Measurements from ENCODE around the gene XIRP1.

XIRP1 gene

GRCh38 chr3:39220407-39221140 is 28.2 kb upstream of the XIRP1 start:
- TF ChIP-seq CTCF (IDR thresholded peaks at IDR 0.05; ENCODE audit: control insufficient read depth, extremely low read depth, insufficient read depth): no peak
- no peak for DNase-seq (ENCODE audit: low read depth)

GRCh38 chr3:39219702-39220101 is 27.3 kb upstream of the XIRP1 start:
- no peak for DNase-seq (ENCODE audit: low read depth)
- no peak for TF ChIP-seq CTCF (IDR thresholded peaks at IDR 0.05; ENCODE audit: control insufficient read depth, extremely low read depth, insufficient read depth)
- no peak overlapping the region for H3K4me3 ChIP-seq (ENCODE audit: low read depth, low read length)

More at GRCh38 chr3:39220407-39221140, 28.2 kb upstream of the XIRP1 start:
- no peak overlapping the region for H3K4me3 ChIP-seq (ENCODE audit: low read depth, low read length)

GRCh38 chr3:39216176-39216790 is 23.9 kb upstream of the XIRP1 start:
- DNase-seq (ENCODE audit: low read depth): no peak
- H3K4me3 ChIP-seq (ENCODE audit: low read depth, low read length): no peak overlapping the region
- no peak for TF ChIP-seq CTCF (IDR thresholded peaks at IDR 0.05; ENCODE audit: control insufficient read depth, extremely low read depth, insufficient read depth)

GRCh38 chr3:39213613-39214012 is 21.2 kb upstream of the XIRP1 start:
- TF ChIP-seq CTCF (IDR thresholded peaks at IDR 0.05; ENCODE audit: control insufficient read depth, extremely low read depth, insufficient read depth): no peak

GRCh38 chr3:39212665-39213064 is 20.3 kb upstream of the XIRP1 start:
- DNase-seq (ENCODE audit: low read depth): no peak
- no peak for TF ChIP-seq CTCF (IDR thresholded peaks at IDR 0.05; ENCODE audit: control insufficient read depth, extremely low read depth, insufficient read depth)
- H3K4me3 ChIP-seq (ENCODE audit: low read depth, low read length): no peak overlapping the region

More at GRCh38 chr3:39213613-39214012, 21.2 kb upstream of the XIRP1 start:
- H3K4me3 ChIP-seq (ENCODE audit: low read depth, low read length): no peak overlapping the region
- no peak for DNase-seq (ENCODE audit: low read depth)

GRCh38 chr3:39211332-39212130 is 19.1 kb upstream of the XIRP1 start:
- no peak for TF ChIP-seq CTCF (IDR thresholded peaks at IDR 0.05; ENCODE audit: control insufficient read depth, extremely low read depth, insufficient read depth)
- no peak overlapping the region for H3K4me3 ChIP-seq (ENCODE audit: low read depth, low read length)
- no peak for DNase-seq (ENCODE audit: low read depth)
